ENCODE results near the gene WASHC2A. TPM values are rescaled to one million over a fixed set of nuclear protein-coding genes. Genes with fewer than 3 reads are reported as not detected.
A peak's percentile ranks its signal among the peaks of the same experiment; 100 is the strongest.
"Not testable (repeated sequence)": the region's sequence is repeated elsewhere in the genome, so short reads cannot be mapped to it uniquely, and the experiment has no call there.

The WASHC2A gene, protein sequence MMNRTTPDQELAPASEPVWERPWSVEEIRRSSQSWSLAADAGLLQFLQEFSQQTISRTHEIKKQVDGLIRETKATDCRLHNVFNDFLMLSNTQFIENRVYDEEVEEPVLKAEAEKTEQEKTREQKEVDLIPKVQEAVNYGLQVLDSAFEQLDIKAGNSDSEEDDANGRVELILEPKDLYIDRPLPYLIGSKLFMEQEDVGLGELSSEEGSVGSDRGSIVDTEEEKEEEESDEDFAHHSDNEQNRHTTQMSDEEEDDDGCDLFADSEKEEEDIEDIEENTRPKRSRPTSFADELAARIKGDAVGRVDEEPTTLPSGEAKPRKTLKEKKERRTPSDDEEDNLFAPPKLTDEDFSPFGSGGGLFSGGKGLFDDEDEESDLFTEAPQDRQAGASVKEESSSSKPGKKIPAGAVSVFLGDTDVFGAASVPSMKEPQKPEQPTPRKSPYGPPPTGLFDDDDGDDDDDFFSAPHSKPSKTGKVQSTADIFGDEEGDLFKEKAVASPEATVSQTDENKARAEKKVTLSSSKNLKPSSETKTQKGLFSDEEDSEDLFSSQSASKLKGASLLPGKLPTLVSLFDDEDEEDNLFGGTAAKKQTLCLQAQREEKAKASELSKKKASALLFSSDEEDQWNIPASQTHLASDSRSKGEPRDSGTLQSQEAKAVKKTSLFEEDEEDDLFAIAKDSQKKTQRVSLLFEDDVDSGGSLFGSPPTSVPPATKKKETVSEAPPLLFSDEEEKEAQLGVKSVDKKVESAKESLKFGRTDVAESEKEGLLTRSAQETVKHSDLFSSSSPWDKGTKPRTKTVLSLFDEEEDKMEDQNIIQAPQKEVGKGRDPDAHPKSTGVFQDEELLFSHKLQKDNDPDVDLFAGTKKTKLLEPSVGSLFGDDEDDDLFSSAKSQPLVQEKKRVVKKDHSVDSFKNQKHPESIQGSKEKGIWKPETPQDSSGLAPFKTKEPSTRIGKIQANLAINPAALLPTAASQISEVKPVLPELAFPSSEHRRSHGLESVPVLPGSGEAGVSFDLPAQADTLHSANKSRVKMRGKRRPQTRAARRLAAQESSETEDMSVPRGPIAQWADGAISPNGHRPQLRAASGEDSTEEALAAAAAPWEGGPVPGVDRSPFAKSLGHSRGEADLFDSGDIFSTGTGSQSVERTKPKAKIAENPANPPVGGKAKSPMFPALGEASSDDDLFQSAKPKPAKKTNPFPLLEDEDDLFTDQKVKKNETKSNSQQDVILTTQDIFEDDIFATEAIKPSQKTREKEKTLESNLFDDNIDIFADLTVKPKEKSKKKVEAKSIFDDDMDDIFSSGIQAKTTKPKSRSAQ (N-terminal part only)
- total RNA-seq, result 23.5 and 31.2 TPM in 2 replicates

DNA sequence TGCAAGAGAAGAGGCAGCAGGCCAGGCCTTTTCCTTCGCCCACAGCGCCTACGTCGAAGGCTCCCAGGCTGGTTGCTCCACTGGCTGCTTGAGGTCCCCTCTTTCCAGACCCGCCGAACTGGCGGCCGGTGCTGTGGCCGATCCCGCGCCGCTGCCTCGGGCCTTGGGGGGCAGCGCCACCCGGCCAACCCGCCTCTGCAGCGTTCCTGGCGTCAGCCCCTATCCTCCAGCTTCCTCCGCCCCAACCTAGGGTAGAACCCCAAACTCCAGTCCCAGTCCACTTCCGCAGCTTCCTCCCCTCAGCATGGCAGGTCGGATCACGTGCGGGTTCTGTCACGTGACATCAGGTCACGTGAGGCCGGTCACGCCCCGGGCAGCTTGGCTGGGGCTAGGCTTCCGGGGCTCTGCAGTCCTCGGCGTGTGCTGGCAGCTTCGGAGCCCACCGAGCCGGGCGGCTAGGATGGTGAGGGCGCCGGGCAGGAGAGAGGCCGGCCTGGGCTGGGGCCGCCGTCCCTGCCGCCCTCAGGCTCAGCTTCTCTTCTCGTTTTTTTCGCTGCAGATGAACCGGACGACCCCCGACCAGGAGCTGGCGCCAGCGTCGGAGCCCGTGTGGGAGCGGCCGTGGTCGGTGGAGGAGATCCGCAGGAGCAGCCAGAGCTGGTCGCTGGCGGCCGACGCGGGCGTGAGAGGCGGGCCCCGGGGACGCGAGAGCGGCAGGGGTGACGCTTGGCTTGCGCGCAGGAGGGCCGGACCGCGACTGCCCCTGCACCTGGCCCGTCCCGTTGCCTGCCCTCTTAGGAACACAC lies at the start of gene WASHC2A:
TSS of gene WASHC2A (plus strand) at position 409 of the 806 bp plus-strand sequence. CDS start at position 461, 52 bp downstream.
- peak; percentile 44 to 89 for DNase-seq (ENCODE audit: low read depth in 2 of 2)

DNA sequence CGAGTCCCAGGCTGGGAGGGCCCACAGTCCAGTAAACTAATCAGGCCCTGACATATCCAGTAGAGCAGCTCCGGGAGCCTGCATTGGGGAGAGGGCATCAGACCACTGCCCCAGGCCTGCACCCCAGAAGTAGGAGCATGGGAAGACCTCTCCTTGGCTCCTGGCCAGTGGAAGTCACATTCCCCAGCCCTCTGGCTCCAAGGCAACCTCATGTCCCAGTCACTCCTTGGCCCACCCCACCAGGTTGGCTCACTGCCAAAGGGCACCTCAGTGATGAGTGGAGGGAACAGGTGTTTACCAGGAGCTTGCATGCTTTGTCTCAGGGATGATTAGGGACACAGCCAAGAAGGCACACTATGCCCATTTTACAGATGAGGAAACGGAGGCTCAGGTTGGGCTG lies 48.5 kb upstream of the WASHC2A start:
- not testable (repeated sequence) for DNase-seq (ENCODE audit: low read depth in 2 of 2)

GRCh38 chr10:50020451-50021024 lies 47.2 kb upstream of the WASHC2A start:
- not testable (repeated sequence) for DNase-seq (ENCODE audit: low read depth in 2 of 2)

GRCh38 chr10:50021646-50022045 lies 46.1 kb upstream of the WASHC2A start:
- DNase-seq (ENCODE audit: low read depth in 2 of 2), result no peak

DNA sequence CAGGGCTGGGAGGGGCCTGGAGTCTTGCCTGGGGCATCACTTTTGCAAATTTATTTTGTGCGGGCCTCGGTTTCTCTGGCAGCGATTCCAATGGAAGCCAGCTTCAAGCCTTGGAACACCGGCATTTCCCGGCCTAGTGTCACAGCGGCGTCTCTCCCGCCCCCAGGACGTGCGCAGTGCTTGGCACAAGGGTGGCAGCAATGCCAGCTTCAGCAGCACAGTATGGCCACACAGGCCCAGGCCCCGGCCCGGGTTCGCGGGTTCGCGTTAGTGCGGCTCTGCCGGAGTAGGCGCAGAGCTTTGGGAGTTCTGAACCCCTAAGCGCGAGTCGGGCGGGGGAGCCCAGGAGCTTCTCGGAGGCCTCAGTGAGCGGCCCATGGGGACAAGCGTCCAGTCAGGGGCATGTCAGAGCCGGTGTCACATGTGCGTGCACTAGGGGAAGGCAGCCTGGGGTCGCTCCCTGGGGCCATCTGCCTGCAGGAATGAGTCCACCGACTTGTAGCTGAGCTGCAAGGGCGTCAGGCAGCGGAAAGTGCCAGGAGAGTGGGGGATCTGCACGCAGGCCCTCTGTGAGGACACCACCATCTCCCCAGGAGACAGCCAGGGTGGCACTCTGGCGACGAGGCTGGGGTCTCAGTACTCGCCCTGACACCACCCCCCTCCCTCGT lies 42.9 kb upstream of the WASHC2A start:
- DNase-seq (ENCODE audit: low read depth in 2 of 2), result not testable (repeated sequence)

DNA sequence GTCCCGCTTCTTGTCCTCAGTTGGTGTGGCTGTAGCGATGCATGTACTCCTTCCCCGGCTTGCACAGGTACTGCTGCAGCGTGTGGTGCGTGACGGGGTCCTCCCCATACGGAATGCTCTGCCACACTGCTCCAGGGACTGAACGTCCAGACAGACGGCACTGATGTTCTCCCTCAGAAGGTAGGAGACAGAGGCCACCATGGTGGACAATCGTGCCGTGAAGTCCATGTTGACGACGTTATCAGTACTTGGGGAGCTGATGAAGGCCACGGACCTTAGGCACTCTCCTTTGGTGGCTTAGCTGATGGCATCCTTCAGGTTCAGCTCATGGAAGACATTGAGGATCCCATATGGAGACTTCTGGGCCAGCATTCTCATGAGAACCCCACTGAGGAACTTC lies 42.1 kb upstream of the WASHC2A start:
- DNase-seq (ENCODE audit: low read depth in 2 of 2), result no peak

DNA sequence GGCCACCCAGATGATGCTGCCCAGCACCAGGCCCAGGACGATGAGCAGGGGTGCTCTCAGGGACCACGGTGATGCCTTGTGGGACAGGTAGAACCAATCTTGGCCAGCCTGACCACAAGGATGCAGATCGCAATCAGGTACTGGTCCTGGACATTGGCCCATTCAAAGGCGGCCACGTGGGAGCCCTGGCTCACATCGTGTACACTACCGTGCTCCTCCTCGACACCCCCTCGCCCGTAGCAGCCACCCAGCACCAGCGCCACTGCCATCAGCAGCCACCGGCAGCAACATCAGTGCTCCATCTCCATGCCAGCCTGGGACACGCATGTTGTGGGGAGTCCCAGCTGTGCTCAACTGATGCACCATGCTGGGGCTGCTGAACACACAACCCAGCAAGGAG lies 40.6 kb upstream of the WASHC2A start:
- DNase-seq (ENCODE audit: low read depth in 2 of 2), result no peak

- no peak for DNase-seq (ENCODE audit: low read depth in 2 of 2)
Measured at GRCh38 chr10:50033481-50033880, 34.3 kb upstream of the WASHC2A start.

- DNase-seq (ENCODE audit: low read depth in 2 of 2), result peak in 1 of 2 donors; percentile 31
Measured at GRCh38 chr10:50035337-50035736, 32.4 kb upstream of the WASHC2A start.

DNA sequence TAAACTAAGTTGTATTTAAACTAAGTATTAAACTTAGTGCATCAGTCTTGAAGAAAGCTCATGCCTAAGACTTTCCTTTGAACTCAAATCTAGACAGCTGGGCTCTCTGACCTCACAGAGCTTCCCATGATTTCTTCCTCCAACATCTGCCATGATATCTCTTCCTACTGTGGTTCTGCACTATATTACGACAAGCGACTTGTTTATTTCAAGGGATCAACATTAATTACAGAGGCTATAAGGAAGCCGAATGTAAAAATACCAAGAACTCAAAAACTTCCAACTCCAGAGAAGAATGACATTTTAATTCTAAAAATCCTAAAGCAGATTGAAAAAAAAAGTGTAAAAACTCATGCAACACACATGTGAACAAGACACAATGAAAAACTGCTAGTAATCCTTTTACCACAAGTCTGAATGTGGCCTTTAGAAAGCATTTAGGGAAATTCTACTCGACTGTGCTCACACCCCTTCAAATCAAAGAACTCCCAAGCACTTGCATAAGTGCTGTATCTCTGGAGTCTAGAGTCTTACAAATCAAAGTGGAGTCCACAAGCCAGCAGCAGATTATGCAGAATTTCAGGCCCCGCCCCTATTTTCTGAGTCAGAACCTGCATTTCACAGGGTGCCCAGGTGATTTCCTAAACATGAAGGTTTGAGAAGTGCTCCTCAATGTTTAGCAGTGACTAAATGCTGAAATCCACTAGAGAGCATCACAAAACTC lies 22.7 kb upstream of the WASHC2A start:
- DNase-seq (ENCODE audit: low read depth in 2 of 2), result no peak

GRCh38 chr10:50046457-50046856 lies 21.3 kb upstream of the WASHC2A start:
- DNase-seq (ENCODE audit: low read depth in 2 of 2), result not testable (repeated sequence)

DNA sequence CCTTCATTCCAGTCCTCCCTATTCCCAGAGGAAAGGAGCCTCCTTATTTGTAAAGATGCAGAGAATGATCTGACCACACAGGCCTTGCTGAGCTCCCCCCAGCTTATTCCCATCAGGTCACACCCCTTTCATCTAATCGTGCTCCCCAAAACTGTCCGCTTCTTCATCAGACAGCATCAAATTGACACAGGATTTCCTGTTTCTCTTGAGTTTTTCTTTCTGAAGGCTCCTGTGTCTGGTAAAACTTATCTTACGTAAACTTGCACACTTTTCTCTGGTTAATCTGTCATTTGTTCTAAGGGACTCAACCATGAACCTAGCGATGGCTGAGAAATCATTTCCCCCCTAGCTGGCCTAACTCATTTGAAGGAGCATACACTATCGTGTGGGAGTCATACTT lies 20.2 kb upstream of the WASHC2A start:
- DNase-seq (ENCODE audit: low read depth in 2 of 2), result not testable (repeated sequence)

GRCh38 chr10:50051995-50052660 lies 15.6 kb upstream of the WASHC2A start:
- peak; percentile 39 to 64 for DNase-seq (ENCODE audit: low read depth in 2 of 2)

DNA sequence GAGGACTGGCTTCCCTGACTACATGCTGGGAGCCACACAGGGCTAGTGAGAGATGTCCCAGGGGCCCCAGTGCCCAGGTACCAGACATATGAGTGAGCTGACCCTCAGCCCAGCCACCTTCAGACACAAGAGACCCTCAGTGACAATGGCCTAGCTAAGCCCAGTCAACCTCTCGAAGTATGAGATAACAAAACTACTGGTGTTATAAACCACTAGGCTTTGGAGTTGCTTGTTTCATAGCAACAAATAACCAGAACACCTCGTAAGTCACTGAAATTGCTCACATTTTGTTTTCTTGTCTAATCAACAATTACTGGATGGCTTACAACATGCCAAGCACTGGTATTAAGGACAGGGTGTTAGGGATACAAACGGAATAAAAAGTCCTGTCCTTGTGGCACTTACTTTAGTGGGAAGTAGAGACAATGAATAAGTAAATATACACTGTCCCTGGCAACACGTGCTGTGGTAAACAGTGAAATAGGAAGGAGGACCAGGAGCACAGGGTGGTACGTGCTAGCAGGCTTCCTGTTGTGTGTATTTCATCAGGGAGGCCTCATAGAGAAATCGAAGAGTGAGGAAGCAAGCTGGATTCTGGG lies 14.9 kb upstream of the WASHC2A start:
- DNase-seq (ENCODE audit: low read depth in 2 of 2), result peak; percentile 16 to 25

DNA sequence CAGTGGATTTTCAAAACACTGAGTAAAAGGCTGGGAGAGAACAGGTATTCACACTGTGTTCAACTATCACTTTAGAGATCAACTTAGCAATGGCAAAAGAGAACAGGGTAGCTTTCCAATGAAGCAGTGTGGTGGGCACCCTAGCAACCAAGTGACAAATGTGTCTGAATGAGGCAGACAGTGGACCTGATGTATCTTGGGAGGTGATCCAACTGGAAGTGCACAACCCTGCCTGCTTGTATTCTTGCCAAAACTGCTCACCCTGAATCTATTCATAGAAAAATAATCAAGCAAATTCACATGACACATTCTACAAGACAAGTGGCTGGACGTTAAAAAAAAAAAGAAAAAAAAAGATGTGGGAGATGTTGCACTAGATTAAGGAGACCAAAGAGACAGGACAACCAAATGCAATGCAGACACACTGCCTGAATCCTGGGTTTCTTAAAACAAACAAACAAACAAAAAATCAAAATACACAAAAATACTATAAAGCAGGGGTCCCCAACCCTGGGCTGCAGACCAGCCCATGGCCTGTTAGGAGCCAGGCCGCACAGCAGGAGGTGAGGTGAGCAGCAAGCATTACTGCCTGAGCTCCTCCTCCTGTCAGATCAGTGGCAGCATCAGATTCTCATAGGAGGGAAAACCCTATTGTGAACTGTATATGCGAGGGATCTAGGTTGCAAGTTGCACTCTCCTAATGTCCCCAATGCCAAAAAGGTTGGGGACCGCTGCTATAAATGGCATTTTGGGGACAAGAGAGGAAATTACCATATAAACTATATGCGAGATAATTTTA lies 12.1 kb upstream of the WASHC2A start:
- not testable (repeated sequence) for DNase-seq (ENCODE audit: low read depth in 2 of 2)

GRCh38 chr10:50056654-50057053 lies 11.1 kb upstream of the WASHC2A start:
- not testable (repeated sequence) for DNase-seq (ENCODE audit: low read depth in 2 of 2)

- DNase-seq (ENCODE audit: low read depth in 2 of 2), result not testable (repeated sequence)
Measured at GRCh38 chr10:50058727-50059126, 9.0 kb upstream of the WASHC2A start.

Measured in lung microvascular endothelial cell (primary cell).